HG03521 (cell line): ENCODE data around the gene PNPLA6.
"Not testable (repeated sequence)": the region's sequence is repeated elsewhere in the genome, so short reads cannot be mapped to it uniquely, and the experiment has no call there.

Source experiments
- ATAC-seq: cut with Tn5 transposase; IDR thresholded peaks from one replicate; pipeline ENCODE4 v1.9.1; 2021; ENCODE audit warnings: mild to moderate bottlenecking, moderate library complexity; ENCODE audit not compliant: unreplicated experiment

The PNPLA6 gene

GRCh38 chr19:7529610-7530490 is 5.7 kb upstream of the PNPLA6 start:
- ATAC-seq: no peak

- no peak for ATAC-seq
These were observed 2.1 kb upstream of the PNPLA6 start for GRCh38 chr19:7533281-7533885.

- peak; percentile 36 for ATAC-seq
These were observed 1.5 kb upstream of the PNPLA6 start for GRCh38 chr19:7533925-7534480.

GRCh38 chr19:7534531-7535046 is 928 bp upstream of the PNPLA6 start:
- ATAC-seq: no peak

- no peak for ATAC-seq
These were observed 630 bp downstream of the PNPLA6 start for GRCh38 chr19:7535998-7536695.

GRCh38 chr19:7538990-7539389 is 3.5 kb downstream of the PNPLA6 start:
- not testable (repeated sequence) for ATAC-seq

GRCh38 chr19:7539827-7540425 is 4.4 kb downstream of the PNPLA6 start:
- ATAC-seq: no peak

GRCh38 chr19:7540761-7541474 is 5.4 kb downstream of the PNPLA6 start:
- ATAC-seq: no peak

GRCh38 chr19:7541475-7541824 is 5.9 kb downstream of the PNPLA6 start:
- ATAC-seq: no peak

GRCh38 chr19:7541828-7542443 is 6.4 kb downstream of the PNPLA6 start:
- no peak for ATAC-seq

- no peak for ATAC-seq
These were observed 7.2 kb downstream of the PNPLA6 start for GRCh38 chr19:7542556-7543348.

- ATAC-seq: no peak
These were observed 9.1 kb downstream of the PNPLA6 start for GRCh38 chr19:7544626-7545025.

- ATAC-seq: no peak
These were observed 9.8 kb downstream of the PNPLA6 start for GRCh38 chr19:7545300-7545699.

GRCh38 chr19:7545904-7546303 is 10.4 kb downstream of the PNPLA6 start:
- ATAC-seq: no peak

- ATAC-seq: no peak
These were observed 11.6 kb downstream of the PNPLA6 start for GRCh38 chr19:7547159-7547558.

- ATAC-seq: no peak
These were observed 14.1 kb downstream of the PNPLA6 start for GRCh38 chr19:7549429-7550148.

GRCh38 chr19:7550169-7550770 is 14.8 kb downstream of the PNPLA6 start:
- no peak for ATAC-seq
